PC-3 (cell line): ENCODE data around the gene NUDT15. TPM values are rescaled to one million over a fixed set of nuclear protein-coding genes. Genes with fewer than 3 reads are reported as not detected.

Source experiments
- ATAC-seq: fragments of 200-7000 bp; cut with Tn5 transposase; 2 replicates; pipeline ENCODE4 v1.9.1; 2020; ENCODE audit warnings: mild to moderate bottlenecking, moderate library complexity
- BruUV-seq: library from RNA; stranded (reverse); fragments of 400-500 nt; replicated peaks from 2 replicates; lab custom pipeline; 2021; lab: Mats Ljungman, UMichigan
- CTCF ChIA-PET: fragments of 300-600 bp; sonication (Branson Sonifier 250); formaldehyde crosslinking; loops from one replicate; lab custom pipeline; 2022; ENCODE audit warnings: antibody characterized with exemption; lab: Charles Lee
- POLR2A ChIA-PET: fragments of 300-600 bp; sonication (Branson Sonifier 250); formaldehyde crosslinking; loops from one replicate; lab custom pipeline; 2022; ENCODE audit warnings: antibody characterized with exemption; ENCODE audit not compliant: unreplicated experiment; lab: Charles Lee
- DNase-seq: peaks from one replicate; pipeline ENCODE4 v3.0.0-alpha.2; 2015
- H2AFZ ChIP-seq: fragments of 300-600 bp; sonication (generic); 2 replicates; pipeline ENCODE4 v1.6.0; 2016; ENCODE audit warnings: antibody characterized with exemption, low read length
- H3F3A ChIP-seq: fragments of 300-600 bp; sonication (generic); one replicate; pipeline ENCODE4 v1.6.0; 2017; ENCODE audit warnings: antibody characterized with exemption, low read length, control low read depth, mild to moderate bottlenecking; ENCODE audit not compliant: unreplicated experiment
- H3K27ac ChIP-seq: fragments of 300-600 bp; sonication (generic); 2 replicates; pipeline ENCODE4 v1.5.1; 2016; ENCODE audit warnings: mild to moderate bottlenecking, low read length
- H3K27me3 ChIP-seq: fragments of 300-600 bp; sonication (generic); 2 replicates; pipeline ENCODE4 v1.6.1; 2016; ENCODE audit warnings: low read length, mixed read lengths
- H3K36me3 ChIP-seq: fragments of 300-600 bp; sonication (generic); 2 replicates; pipeline ENCODE4 v1.6.1; 2016; ENCODE audit warnings: low read depth, mixed run types, low read length, mixed read lengths
- H3K4me1 ChIP-seq: fragments of 300-600 bp; sonication (generic); 2 replicates; pipeline ENCODE4 v1.5.1; 2016; ENCODE audit warnings: low read length; ENCODE audit not compliant: insufficient read depth
- H3K4me2 ChIP-seq: fragments of 300-600 bp; sonication (generic); 2 replicates; pipeline ENCODE4 v1.6.0; 2016; ENCODE audit warnings: low read length
- H3K4me3 ChIP-seq: fragments of 300-600 bp; sonication (generic); 2 replicates; pipeline ENCODE4 v1.5.1; 2016; ENCODE audit warnings: mild to moderate bottlenecking, low read length, mixed read lengths
- H3K79me2 ChIP-seq: fragments of 300-600 bp; sonication (generic); 2 replicates; pipeline ENCODE4 v1.6.1; 2017; ENCODE audit warnings: low read length, mixed read lengths
- H3K9ac ChIP-seq: fragments of 300-600 bp; sonication (generic); 2 replicates; pipeline ENCODE4 v1.6.0; 2016; ENCODE audit warnings: mild to moderate bottlenecking, low read length
- H3K9me2 ChIP-seq: fragments of 300-600 bp; sonication (generic); replicated peaks from 2 replicates; pipeline ENCODE4 v1.6.1; 2016; ENCODE audit warnings: mixed run types, low read length, mixed read lengths
- H3K9me3 ChIP-seq: fragments of 300-600 bp; sonication (generic); 2 replicates; pipeline ENCODE4 v1.6.1; 2016; ENCODE audit warnings: low read length, mixed read lengths
- H4K20me1 ChIP-seq: fragments of 300-600 bp; sonication (generic); 2 replicates; pipeline ENCODE4 v1.6.1; 2016; ENCODE audit warnings: low read length, mixed read lengths
- CTCF ChIP-seq: fragments of 300-600 bp; sonication (generic); conservative IDR thresholded peaks from 2 replicates; pipeline ENCODE4 v1.5.1; 2017; ENCODE audit warnings: antibody characterized with exemption, low read depth, mild to moderate bottlenecking, low read length
- EZH2 ChIP-seq: fragments of 300-600 bp; sonication (generic); IDR thresholded peaks from one replicate; pipeline ENCODE4 v1.6.1; 2017; ENCODE audit warnings: antibody characterized with exemption, mild to moderate bottlenecking, low read length; ENCODE audit not compliant: unreplicated experiment
- EZH2phosphoT487 ChIP-seq: fragments of 300-600 bp; sonication (generic); IDR thresholded peaks from 2 replicates; pipeline ENCODE4 v1.6.1; 2018; ENCODE audit warnings: mild to moderate bottlenecking, antibody characterized with exemption, low read length, borderline replicate concordance
- intact Hi-C: fragments of 100-400 bp; cut with micrococcal nuclease; formaldehyde crosslinking; loops from 2 replicates; pipeline ENCODE4 v1.9.0; 2023
- total RNA-seq: library from RNA; depleted of rRNA; stranded (reverse); fragments of >200 nt; gene quantifications from 2 replicates; pipeline ENCODE4 v1.2.3, GENCODE V29; 2014

NUDT15 gene
- total RNA-seq, 1 experiment from 2014 or later, result 27.0 TPM

GRCh38 chr13:48072787-48073186 lies 35.3 kb downstream of the NUDT15 start:
- Histone ChIP-seq H3K79me2 (no peaks in the 10 kb centered on the region), H3K4me2 (no peak overlapping the region), H3K9me2 (no peaks in the 10 kb centered on the region), H3F3A (no peaks in the 10 kb centered on the region), H3K27ac (no peak overlapping the region), H3K36me3 (peaks cover 91% of the 10 kb centered on the region), H3K9me3 (peaks cover 7% of the 10 kb centered on the region), H4K20me1 (no peaks in the 10 kb centered on the region), H3K4me1 (no peaks in the 10 kb centered on the region), H3K9ac (no peak overlapping the region), H2AFZ (no peak overlapping the region), H3K27me3 (no peaks in the 10 kb centered on the region), H3K4me3 (no peak overlapping the region)
- TF ChIP-seq EZH2 (no peak), CTCF (no peak), EZH2phosphoT487 (no peak)
- CTCF ChIA-PET, result no interaction called here
- BruUV-seq, result no TSS peak
- intact Hi-C loops, result no loop called here
- no peak for ATAC-seq
- no peak for DNase-seq
- POLR2A ChIA-PET, result no interaction called here

GRCh38 chr13:48074006-48074405 lies 36.5 kb downstream of the NUDT15 start:
- ATAC-seq (no peak), DNase-seq (no peak)
- ChIA-PET CTCF (no interaction called here), POLR2A (no interaction called here)
- Histone ChIP-seq H3K9me2 (no peaks in the 10 kb centered on the region), H3K4me3 (no peak overlapping the region), H3K36me3 (peaks cover 88% of the 10 kb centered on the region), H3K79me2 (no peaks in the 10 kb centered on the region), H3K4me2 (no peak overlapping the region), H3K9me3 (peaks cover 7% of the 10 kb centered on the region), H3K4me1 (no peaks in the 10 kb centered on the region), H3K27me3 (no peaks in the 10 kb centered on the region), H3K27ac (no peak overlapping the region), H2AFZ (no peak overlapping the region), H3F3A (no peaks in the 10 kb centered on the region), H3K9ac (no peak overlapping the region), H4K20me1 (no peaks in the 10 kb centered on the region)
- no TSS peak for BruUV-seq
- intact Hi-C loops, result no loop called here
- no peak for TF ChIP-seq EZH2

- Histone ChIP-seq H2AFZ (no peak overlapping the region), H3K9me3 (no peaks in the 10 kb centered on the region), H3K4me3 (no peak overlapping the region), H3K4me1 (no peaks in the 10 kb centered on the region), H3K9me2 (no peaks in the 10 kb centered on the region), H3K36me3 (peaks cover 63% of the 10 kb centered on the region), H3K79me2 (no peaks in the 10 kb centered on the region), H4K20me1 (no peaks in the 10 kb centered on the region), H3K27ac (no peak overlapping the region), H3K9ac (no peak overlapping the region), H3F3A (no peaks in the 10 kb centered on the region), H3K4me2 (no peak overlapping the region), H3K27me3 (no peaks in the 10 kb centered on the region)
- CTCF ChIA-PET, result interaction anchor here (0.6 kb wide), 1 partner anchor 229 kb away, joined by 4 read pairs; no protein-coding TSS in a partner anchor
- DNase-seq (peak; percentile 8), ATAC-seq (no peak)
- TF ChIP-seq EZH2phosphoT487, result no peak
- peak; percentile 43 for TF ChIP-seq CTCF
- TF ChIP-seq EZH2, result no peak
- intact Hi-C loops, result no loop called here
- no TSS peak for BruUV-seq
- POLR2A ChIA-PET, result no interaction called here
These were observed 40.7 kb downstream of the NUDT15 start for GRCh38 chr13:48078251-48078656.
